ENCODE measurements around the gene BMPR1B. TPM values are rescaled to one million over a fixed set of nuclear protein-coding genes. Genes with fewer than 3 reads are reported as not detected.

Gene BMPR1B
- total and polyA plus RNA-seq, 9 of the 15 experiments (the other 6 are each of a cell fraction or from before 2014, with no cell fraction given) = 0.01 TPM; not detected in 8

- no peaks in the 10 kb centered on the region for H3K79me2 ChIP-seq (ENCODE audit: control insufficient read depth, insufficient read depth, low read length)
- H3K4me3 ChIP-seq = no peak overlapping the region
- no TSS peak for BruUV-seq (replicated peaks)
- H3K27me3 ChIP-seq (ENCODE audit: control insufficient read depth in 2 of 2, insufficient read depth in 2 of 2, low read length in 2 of 2) = peaks cover 2 to 17% of the 10 kb centered on the region in 2 experiments; a peak in 2 of 5 replicates
- CTCF ChIA-PET (ENCODE audit: low intra/inter-chr PET ratio) = no interaction called here
- no peaks in the 10 kb centered on the region for H3K9me3 ChIP-seq (replicated peaks; ENCODE audit: control insufficient read depth, insufficient read depth, low read depth, low read length)
- H4K20me1 ChIP-seq (replicated peaks; ENCODE audit: control insufficient read depth, insufficient read depth, low read length) = no peaks in the 10 kb centered on the region
- no peak overlapping the region for H3K27ac ChIP-seq (ENCODE audit: extremely low read depth, low read depth, low read length)
- no peaks in the 10 kb centered on the region for H3K9me1 ChIP-seq (ENCODE audit: control insufficient read depth, insufficient read depth, low read length)
- in situ Hi-C loops (cut with MboI) = no loop called here
- no peak for TF ChIP-seq HMGN3 (IDR thresholded peaks at IDR 0.05; ENCODE audit: borderline replicate concordance, extremely low read depth, insufficient read length, low read depth, low read length)
- no peak for TF ChIP-seq PHF8 (IDR thresholded peaks at IDR 0.05; ENCODE audit: borderline replicate concordance, low read length)
- no peak for TF ChIP-seq CHAMP1 (IDR thresholded peaks at IDR 0.05)
- no peak for TF ChIP-seq EZH2 (IDR thresholded peaks at IDR 0.05; ENCODE audit: borderline replicate concordance, low read depth, low read length)
- TF ChIP-seq ZNF445 (CRISPR knock-in tag; IDR thresholded peaks at IDR 0.05; ENCODE audit: low read depth) = no peak
- peak in 1 of 2 experiments; percentile 9 for TF ChIP-seq E2F6 (IDR thresholded peaks at IDR 0.05; ENCODE audit: borderline replicate concordance in 1 of 2, extremely low read depth in 1 of 2, insufficient read depth in 1 of 2, insufficient read length in 1 of 2, low read depth in 1 of 2, low read length in 1 of 2, poor library complexity in 1 of 2, severe bottlenecking in 1 of 2)
- TF ChIP-seq GABPB1 (CRISPR knock-in tag; IDR thresholded peaks at IDR 0.05) = no peak
- TF ChIP-seq ZNF274 (IDR thresholded peaks at IDR 0.05; ENCODE audit: borderline replicate concordance, low read depth, low read length) = no peak
- no peak for TF ChIP-seq ARID4B (CRISPR knock-in tag; IDR thresholded peaks at IDR 0.05)
- H3K4me1 ChIP-seq (replicated peaks in 1 of 2; ENCODE audit: control insufficient read depth in 2 of 2, insufficient read depth in 2 of 2, low read length in 2 of 2) = peaks cover 0 to 14% of the 10 kb centered on the region in 2 experiments; a peak in 3 of 5 replicates
- H2AFZ ChIP-seq (ENCODE audit: low read depth, low read length) = peak overlapping the region; percentile 64
- H3K4me2 ChIP-seq (ENCODE audit: insufficient read depth, low read length) = peak overlapping the region; percentile 18
- WGBS (ENCODE audit: insufficient coverage, low coverage, missing lambda C conversion rate) = 23% methylated on average over 9 of the region's 9 CpGs
- ATAC-seq (peak; percentile 72), DNase-seq (ENCODE audit: extremely low read depth in 1 of 4, low spot score in 3 of 4) (no peak), FAIRE-seq (peak; percentile 6)
- H3K9ac ChIP-seq (ENCODE audit: insufficient read depth in 1 of 2, low read depth in 2 of 2, low read length in 2 of 2) = peak overlapping the region in 1 of 2 experiments; percentile 31; a peak in 1 of 4 replicates
- intact Hi-C loops (cut with micrococcal nuclease) = no loop called here
- POLR2A ChIA-PET = interaction anchor here (0.6 kb wide), 1 partner anchor 363 kb away, joined by 3 read pairs; no protein-coding TSS in a partner anchor
- H3K36me3 ChIP-seq (ENCODE audit: control insufficient read depth, insufficient read depth, low read length) = no peaks in the 10 kb centered on the region
These were observed 433.1 kb downstream of the BMPR1B start for GRCh38 chr4:95190751-95191436.
